Colonic mucosa (tissue), 4 donors: ENCODE measurements around the gene SSR4. TPM values are rescaled to one million over a fixed set of nuclear protein-coding genes. Genes with fewer than 3 reads are reported as not detected.

Experiments
- DNase-seq: peaks from one replicate; pipeline ENCODE4 v3.0.0-alpha.2; 2020
- H3K27ac ChIP-seq: fragments of 200-600 bp; one replicate; pipeline ENCODE4 v1.8.0; 2021
- H3K27me3 ChIP-seq: fragments of 200-600 bp; one replicate; pipeline ENCODE4 v1.8.0; 2021
- H3K36me3 ChIP-seq: fragments of 200-600 bp; one replicate; pipeline ENCODE4 v1.8.0; 2021
- H3K4me1 ChIP-seq: fragments of 200-600 bp; one replicate; pipeline ENCODE4 v1.8.0; 2021; ENCODE audit warnings: mild to moderate bottlenecking
- H3K4me3 ChIP-seq: fragments of 200-600 bp; one replicate; pipeline ENCODE4 v1.8.0; 2021
- H3K9ac ChIP-seq, 2 donors: one replicate each; pipeline ENCODE4 v1.7.0; 2013; ENCODE audit warnings: control low read depth in 2 of 2, low read depth in 2 of 2, low read length in 2 of 2
- H3K9me3 ChIP-seq: fragments of 200-600 bp; one replicate; pipeline ENCODE4 v1.8.0; 2021
- CTCF ChIP-seq: fragments of 200-600 bp; IDR thresholded peaks from one replicate; pipeline ENCODE4 v1.8.0; 2022; ENCODE audit warnings: antibody characterized with exemption, mild to moderate bottlenecking
- intact Hi-C: fragments of 100-400 bp; cut with DNase I; formaldehyde crosslinking; loops from one replicate; pipeline ENCODE4 v1.14.1; 2022
- total RNA-seq, 2 donors: library from RNA; stranded (reverse); fragmentation: NEBNext Ultra II Directional in 1 of 2; extraction: Animal tissue kit (Norgen Biotek cat#: 25700) in 1 of 2; gene quantifications; one replicate each; pipeline ENCODE4 v1.2.1, GENCODE V29; 2021
- donor health status: healthy.
- donor health status: DM: no; HTN: no; CAD: no.
- donor health status: DM: no; HTN: no; CAD: no.

SSR4 gene
- total RNA-seq, 2 donors from 2014 or later: 253 to 377 TPM

GRCh38 chrX:153797415-153798015 lies 3.0 kb downstream of the SSR4 start:
- peaks cover 6% of the 10 kb centered on the region for H3K4me1 ChIP-seq
- no peak overlapping the region for H3K27ac ChIP-seq
- no peak overlapping the region for H3K4me3 ChIP-seq
- H3K9me3 ChIP-seq: no peaks in the 10 kb centered on the region
- no peak overlapping the region for H3K9ac ChIP-seq
- no peak for DNase-seq
- peaks cover 4% of the 10 kb centered on the region for H3K36me3 ChIP-seq
- TF ChIP-seq CTCF: no peak
- H3K27me3 ChIP-seq: no peaks in the 10 kb centered on the region
- intact Hi-C loops: no loop called here

- Histone ChIP-seq H3K27ac (no peak overlapping the region), H3K9me3 (no peaks in the 10 kb centered on the region), H3K9ac (no peak overlapping the region), H3K36me3 (peaks cover 4% of the 10 kb centered on the region), H3K4me1 (no peaks in the 10 kb centered on the region), H3K4me3 (no peak overlapping the region), H3K27me3 (no peaks in the 10 kb centered on the region)
- no peak for DNase-seq
- intact Hi-C loops: no loop called here
- no peak for TF ChIP-seq CTCF
These were observed 4.9 kb downstream of the SSR4 start for GRCh38 chrX:153799326-153799725.

- Histone ChIP-seq H3K9me3 (no peaks in the 10 kb centered on the region), H3K4me3 (no peak overlapping the region), H3K27ac (no peak overlapping the region), H3K36me3 (peaks cover 4% of the 10 kb centered on the region), H3K9ac (no peak overlapping the region), H3K4me1 (no peaks in the 10 kb centered on the region), H3K27me3 (no peaks in the 10 kb centered on the region)
- TF ChIP-seq CTCF: no peak
- intact Hi-C loops: no loop called here
- DNase-seq: no peak
These were observed 5.8 kb downstream of the SSR4 start for GRCh38 chrX:153800177-153800722.

DNA sequence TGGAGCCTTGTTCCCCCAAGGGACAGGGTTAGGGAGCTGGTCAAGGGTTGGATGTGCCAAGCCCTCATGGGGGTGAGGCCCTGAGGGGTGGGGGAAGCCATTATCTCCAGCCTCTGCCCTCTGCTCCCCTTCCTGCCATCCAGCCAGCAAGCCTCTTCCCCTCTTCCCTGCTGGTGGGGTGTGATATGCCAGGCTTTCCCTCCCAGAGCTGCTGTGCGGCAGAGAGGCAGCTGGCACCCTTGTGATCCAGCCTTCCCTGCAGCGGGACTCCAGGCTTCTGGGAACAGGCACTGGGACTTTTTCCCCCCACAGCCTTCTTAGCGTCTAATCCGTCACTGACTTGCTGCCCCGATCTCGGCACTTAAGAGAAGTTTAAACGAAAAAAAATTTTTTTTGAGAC lies 6.3 kb downstream of the SSR4 start:
- no peak overlapping the region for H3K27ac ChIP-seq
- H3K27me3 ChIP-seq: no peaks in the 10 kb centered on the region
- no peak for DNase-seq
- no peak for TF ChIP-seq CTCF
- peaks cover 4% of the 10 kb centered on the region for H3K36me3 ChIP-seq
- no peaks in the 10 kb centered on the region for H3K4me1 ChIP-seq
- no peak overlapping the region for H3K4me3 ChIP-seq
- intact Hi-C loops: no loop called here
- H3K9ac ChIP-seq: no peak overlapping the region
- no peaks in the 10 kb centered on the region for H3K9me3 ChIP-seq

DNA sequence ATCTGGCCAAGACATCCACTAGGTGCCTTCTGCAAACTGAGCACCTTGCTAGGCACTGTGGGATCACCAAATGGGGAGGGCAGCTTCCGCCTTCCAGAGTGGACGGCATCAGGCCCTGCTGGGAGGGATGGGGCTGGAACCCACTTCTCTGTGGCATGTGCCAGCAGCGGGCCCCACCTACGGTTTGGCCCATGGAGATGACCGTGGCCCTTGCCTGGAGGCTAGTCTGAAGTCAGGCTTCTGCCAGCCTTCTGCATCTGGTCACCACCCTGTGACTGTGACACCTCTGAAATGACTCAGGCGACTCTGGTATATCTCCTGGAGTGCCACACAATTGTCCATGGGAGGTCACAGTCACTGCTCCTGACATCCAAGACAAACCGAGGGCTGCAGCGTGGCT lies 7.2 kb downstream of the SSR4 start:
- no peaks in the 10 kb centered on the region for H3K4me1 ChIP-seq
- TF ChIP-seq CTCF: no peak
- H3K9me3 ChIP-seq: no peaks in the 10 kb centered on the region
- no peak overlapping the region for H3K4me3 ChIP-seq
- intact Hi-C loops: no loop called here
- H3K9ac ChIP-seq: no peak overlapping the region
- DNase-seq: no peak
- H3K36me3 ChIP-seq: peaks cover 4% of the 10 kb centered on the region
- H3K27me3 ChIP-seq: no peaks in the 10 kb centered on the region
- no peak overlapping the region for H3K27ac ChIP-seq
